ENCODE results near the gene CIITA. TPM values are rescaled to one million over a fixed set of nuclear protein-coding genes. Genes with fewer than 3 reads are reported as not detected.

CIITA gene
- total RNA-seq, 1 experiment from 2014 or later, result not detected

- intact Hi-C loops (cut with micrococcal nuclease), result loop anchor here (2.0 to 5.0 kb wide), 2 partner anchors 162 to 174 kb away; no protein-coding TSS in a partner anchor
- no peak for TF ChIP-seq CTCF (IDR thresholded peaks at IDR 0.05; ENCODE audit: unreplicated experiment)
- Mint-ChIP-seq H3K4me1 (ENCODE audit: insufficient read depth, unreplicated experiment) (no peaks in the 10 kb centered on the region), H3K36me3 (ENCODE audit: insufficient read depth, unreplicated experiment) (no peaks in the 10 kb centered on the region), H3K4me3 (ENCODE audit: unreplicated experiment) (no peak overlapping the region), H3K27ac (ENCODE audit: low read depth, unreplicated experiment) (no peak overlapping the region), H3K27me3 (ENCODE audit: insufficient read depth, unreplicated experiment) (no peaks in the 10 kb centered on the region), H3K9me3 (ENCODE audit: unreplicated experiment) (no peaks in the 10 kb centered on the region)
- no TSS peak for BruUV-seq (replicated peaks)
- ChIA-PET POLR2A (interaction anchor here (0.5 to 2.7 kb wide), 6 partner anchors 10 to 604 kb away, joined by 3 to 8 read pairs (median 3); no protein-coding TSS in a partner anchor), CTCF (interaction anchor here (0.6 to 4.5 kb wide), 59 partner anchors 9 to 1999 kb away, joined by 3 to 56 read pairs (median 4); partner anchors contain the start of genes CIITA, EMP2, NUBP1 and TEKT5)
- DNase-seq (ENCODE audit: unreplicated experiment), result no peak
These were observed 42.0 kb downstream of the CIITA start for GRCh38 chr16:10919003-10919351.

GRCh38 chr16:10920726-10921427, 43.9 kb downstream of the CIITA start:
- ChIA-PET CTCF (interaction anchor here (0.5 to 1.1 kb wide), 4 partner anchors 12 to 185 kb away, joined by 3 to 4 read pairs (median 3); partner anchors contain the start of gene NUBP1), POLR2A (interaction anchor here (0.9 kb wide), 1 partner anchor 42 kb away, joined by 3 read pairs; no protein-coding TSS in a partner anchor)
- no TSS peak for BruUV-seq (replicated peaks)
- Mint-ChIP-seq H3K4me1 (ENCODE audit: insufficient read depth, unreplicated experiment) (no peaks in the 10 kb centered on the region), H3K4me3 (ENCODE audit: unreplicated experiment) (no peak overlapping the region), H3K27me3 (ENCODE audit: insufficient read depth, unreplicated experiment) (no peaks in the 10 kb centered on the region), H3K9me3 (ENCODE audit: unreplicated experiment) (no peaks in the 10 kb centered on the region), H3K27ac (ENCODE audit: low read depth, unreplicated experiment) (no peak overlapping the region), H3K36me3 (ENCODE audit: insufficient read depth, unreplicated experiment) (no peaks in the 10 kb centered on the region)
- no peak for TF ChIP-seq CTCF (IDR thresholded peaks at IDR 0.05; ENCODE audit: unreplicated experiment)
- intact Hi-C loops (cut with micrococcal nuclease), result no loop called here
- no peak for DNase-seq (ENCODE audit: unreplicated experiment)

- no TSS peak for BruUV-seq (replicated peaks)
- peak; percentile 30 for DNase-seq (ENCODE audit: unreplicated experiment)
- H3K27me3 Mint-ChIP-seq (ENCODE audit: insufficient read depth, unreplicated experiment), result no peaks in the 10 kb centered on the region
- no peaks in the 10 kb centered on the region for H3K9me3 Mint-ChIP-seq (ENCODE audit: unreplicated experiment)
- TF ChIP-seq CTCF (IDR thresholded peaks at IDR 0.05; ENCODE audit: unreplicated experiment), result no peak
- H3K4me1 Mint-ChIP-seq (ENCODE audit: insufficient read depth, unreplicated experiment), result no peaks in the 10 kb centered on the region
- intact Hi-C loops (cut with micrococcal nuclease), result no loop called here
- H3K36me3 Mint-ChIP-seq (ENCODE audit: insufficient read depth, unreplicated experiment), result no peaks in the 10 kb centered on the region
- H3K4me3 Mint-ChIP-seq (ENCODE audit: unreplicated experiment), result no peak overlapping the region
- H3K27ac Mint-ChIP-seq (ENCODE audit: low read depth, unreplicated experiment), result no peak overlapping the region
- CTCF ChIA-PET, result interaction anchor here (0.5 to 2.1 kb wide), 10 partner anchors 9 to 423 kb away, joined by 3 to 7 read pairs (median 4); partner anchors contain the start of genes NUBP1 and RMI2
- POLR2A ChIA-PET, result interaction anchor here (0.9 kb wide), 1 partner anchor 43 kb away, joined by 3 read pairs; no protein-coding TSS in a partner anchor
These were observed 44.7 kb downstream of the CIITA start for GRCh38 chr16:10921536-10922327.
